DND-41 (cell line): ENCODE results near the gene PKP2.

Experiments
- CTCF ChIP-seq: IDR thresholded peaks from 2 replicates; pipeline ENCODE4 v1.5.1; 2012; ENCODE audit warnings: borderline replicate concordance, low read length, moderate library complexity, mild to moderate bottlenecking; ENCODE audit not compliant: poor library complexity, severe bottlenecking; ENCODE audit errors: extremely low read depth
- EZH2 ChIP-seq: IDR thresholded peaks from 3 replicates; pipeline ENCODE4 v1.6.1; 2012; ENCODE audit warnings: borderline replicate concordance, low read depth, mild to moderate bottlenecking, moderate library complexity, low read length, inconsistent platforms; ENCODE audit not compliant: severe bottlenecking

- TF ChIP-seq CTCF = no peak
- no peak for TF ChIP-seq EZH2
These were observed 107.1 kb downstream of the PKP2 start for GRCh38 chr12:32789446-32789845.
